ENCODE data around the gene MIEF2.
"Not testable (repeated sequence)": the region's sequence is repeated elsewhere in the genome, so short reads cannot be mapped to it uniquely, and the experiment has no call there.

The MIEF2 gene

GRCh38 chr17:18291718-18292540 lies 31.5 kb downstream of the MIEF2 start:
- Histone ChIP-seq H3K9ac (ENCODE audit: low read depth, low read length, poor library complexity, severe bottlenecking) (no peak overlapping the region), H3K9me2 (replicated peaks; ENCODE audit: low read depth, low read length) (no peaks in the 10 kb centered on the region), H3K4me3 (ENCODE audit: low read length, poor library complexity, severe bottlenecking) (no peak overlapping the region), H3K9me3 (ENCODE audit: insufficient read depth, low read depth, low read length) (no peaks in the 10 kb centered on the region), H3K4me2 (ENCODE audit: low read depth, low read length, poor library complexity, severe bottlenecking) (no peak overlapping the region), H4K20me1 (ENCODE audit: insufficient read depth, low read length, poor library complexity, severe bottlenecking) (no peaks in the 10 kb centered on the region), H3K27me3 (ENCODE audit: insufficient read depth, low read length, poor library complexity, severe bottlenecking) (no peaks in the 10 kb centered on the region), H3K4me1 (ENCODE audit: insufficient read depth, low read length, poor library complexity, severe bottlenecking) (no peaks in the 10 kb centered on the region), H3F3A (ENCODE audit: low read depth) (no peaks in the 10 kb centered on the region), H3K36me3 (ENCODE audit: insufficient read depth, low read length) (peaks cover 68% of the 10 kb centered on the region), H2AFZ (ENCODE audit: low read length) (no peak overlapping the region), H3K79me2 (ENCODE audit: insufficient read depth, low read length) (no peaks in the 10 kb centered on the region)
- TF ChIP-seq EZH2phosphoT487 (IDR thresholded peaks at IDR 0.05; ENCODE audit: borderline replicate concordance) (no peak), CTCF (conservative IDR thresholded peaks at IDR 0.05; ENCODE audit: low read length) (no peak)

DNA sequence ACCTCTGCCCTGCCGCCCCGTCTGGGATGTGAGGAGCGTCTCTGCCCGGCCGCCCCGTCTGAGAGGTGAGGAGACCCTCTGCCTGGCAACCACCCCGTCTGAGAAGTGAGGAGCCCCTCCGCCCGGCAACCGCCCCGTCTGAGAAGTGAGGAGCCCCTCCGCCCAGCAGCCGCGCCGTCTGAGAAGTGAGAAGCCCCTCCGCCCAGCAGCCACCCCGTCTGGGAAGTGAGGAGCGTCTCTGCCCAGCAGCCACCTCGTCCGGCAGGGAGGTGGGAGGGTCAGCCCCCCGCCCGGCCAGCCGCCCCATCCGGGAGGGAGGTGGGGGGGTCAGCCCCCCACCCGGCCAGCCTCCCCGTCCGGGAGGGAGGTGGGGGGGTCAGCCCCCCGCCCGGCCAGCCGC lies 37.6 kb downstream of the MIEF2 start:
- not testable (repeated sequence) for H3K27me3 ChIP-seq (ENCODE audit: insufficient read depth, low read length, poor library complexity, severe bottlenecking); H3K9me3 ChIP-seq (ENCODE audit: insufficient read depth, low read depth, low read length); H3K4me2 ChIP-seq (ENCODE audit: low read depth, low read length, poor library complexity, severe bottlenecking); H2AFZ ChIP-seq (ENCODE audit: low read length); H3K9ac ChIP-seq (ENCODE audit: low read depth, low read length, poor library complexity, severe bottlenecking); H4K20me1 ChIP-seq (ENCODE audit: insufficient read depth, low read length, poor library complexity, severe bottlenecking); H3K79me2 ChIP-seq (ENCODE audit: insufficient read depth, low read length); H3F3A ChIP-seq (ENCODE audit: low read depth); H3K9me2 ChIP-seq (replicated peaks; ENCODE audit: low read depth, low read length); H3K4me1 ChIP-seq (ENCODE audit: insufficient read depth, low read length, poor library complexity, severe bottlenecking); H3K4me3 ChIP-seq (ENCODE audit: low read length, poor library complexity, severe bottlenecking)
- H3K36me3 ChIP-seq (ENCODE audit: insufficient read depth, low read length): peaks cover 59% of the 10 kb centered on the region; the same call in 1 of the 2 replicates

DNA sequence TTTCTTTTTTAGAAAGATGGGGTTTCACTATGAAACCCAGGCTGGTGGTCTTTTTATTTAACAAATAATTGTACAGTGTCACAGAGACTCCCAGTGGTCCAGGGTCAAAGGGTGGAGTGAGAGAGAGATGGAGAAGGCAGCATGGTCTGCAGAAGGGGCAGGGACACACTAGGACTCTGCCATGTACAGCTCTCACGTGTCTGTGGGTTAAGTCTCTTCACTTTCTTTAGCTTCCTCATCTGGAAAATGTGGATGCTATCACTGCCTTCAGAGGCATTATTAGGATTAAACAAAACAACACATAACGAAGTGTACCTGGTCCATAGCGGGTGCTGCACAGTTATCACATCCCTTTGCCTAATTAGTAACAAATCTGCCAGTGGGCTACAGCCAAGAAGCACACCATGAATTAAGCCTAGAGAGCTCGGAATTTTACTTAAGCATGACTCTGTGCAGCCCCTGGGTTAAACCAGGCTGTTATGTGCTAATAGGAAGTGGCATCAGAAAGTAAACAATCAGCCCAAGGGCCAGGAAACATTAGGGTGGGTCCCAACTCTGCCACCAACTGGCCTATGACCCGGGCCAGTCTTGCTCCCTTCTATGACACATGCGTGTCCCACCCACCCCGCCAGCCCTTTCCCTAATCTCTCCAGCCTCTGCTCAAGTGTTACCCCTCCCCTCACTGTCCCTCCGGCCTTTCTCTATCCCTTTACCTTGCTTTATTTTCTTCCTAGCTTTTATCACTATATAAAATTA lies 40.4 kb downstream of the MIEF2 start:
- H2AFZ ChIP-seq (ENCODE audit: low read length): no peak overlapping the region
- no peaks in the 10 kb centered on the region for H3F3A ChIP-seq (ENCODE audit: low read depth)
- no peak overlapping the region for H3K4me2 ChIP-seq (ENCODE audit: low read depth, low read length, poor library complexity, severe bottlenecking)
- no peaks in the 10 kb centered on the region for H3K9me3 ChIP-seq (ENCODE audit: insufficient read depth, low read depth, low read length)
- H3K9ac ChIP-seq (ENCODE audit: low read depth, low read length, poor library complexity, severe bottlenecking): no peak overlapping the region
- peaks cover 62% of the 10 kb centered on the region; the same call in 1 of the 2 replicates for H3K36me3 ChIP-seq (ENCODE audit: insufficient read depth, low read length)
- H4K20me1 ChIP-seq (ENCODE audit: insufficient read depth, low read length, poor library complexity, severe bottlenecking): no peaks in the 10 kb centered on the region
- no peaks in the 10 kb centered on the region for H3K79me2 ChIP-seq (ENCODE audit: insufficient read depth, low read length)
- TF ChIP-seq CTCF (conservative IDR thresholded peaks at IDR 0.05; ENCODE audit: low read length): no peak
- no peak for TF ChIP-seq EZH2phosphoT487 (IDR thresholded peaks at IDR 0.05; ENCODE audit: borderline replicate concordance)
- no peak overlapping the region for H3K4me3 ChIP-seq (ENCODE audit: low read length, poor library complexity, severe bottlenecking)
- H3K4me1 ChIP-seq (ENCODE audit: insufficient read depth, low read length, poor library complexity, severe bottlenecking): no peaks in the 10 kb centered on the region
- no peaks in the 10 kb centered on the region for H3K27me3 ChIP-seq (ENCODE audit: insufficient read depth, low read length, poor library complexity, severe bottlenecking)
- H3K9me2 ChIP-seq (replicated peaks; ENCODE audit: low read depth, low read length): no peaks in the 10 kb centered on the region

DNA sequence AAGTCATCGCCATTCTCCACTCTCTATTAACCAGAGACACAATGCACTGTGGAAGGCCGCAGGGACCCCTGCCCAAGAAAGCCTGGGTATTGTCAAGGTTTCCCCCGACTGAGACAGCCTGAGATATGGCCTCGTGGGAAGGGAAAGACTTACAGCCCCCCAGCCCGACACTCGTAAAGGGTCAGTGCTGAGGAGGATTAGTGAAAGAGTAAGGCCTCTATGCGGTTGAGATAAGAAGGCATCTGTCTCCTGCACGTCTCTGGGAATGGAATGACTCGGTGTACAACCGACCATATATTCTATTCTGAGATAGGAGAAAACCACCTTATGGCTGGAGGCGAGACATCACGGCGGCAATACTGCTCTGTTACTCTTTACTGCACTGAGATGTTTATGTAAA lies 42.7 kb downstream of the MIEF2 start:
- H3K36me3 ChIP-seq (ENCODE audit: insufficient read depth, low read length): peaks cover 75% of the 10 kb centered on the region
- not testable (repeated sequence) for H3K4me1 ChIP-seq (ENCODE audit: insufficient read depth, low read length, poor library complexity, severe bottlenecking); H3K4me2 ChIP-seq (ENCODE audit: low read depth, low read length, poor library complexity, severe bottlenecking); H3K9ac ChIP-seq (ENCODE audit: low read depth, low read length, poor library complexity, severe bottlenecking); H4K20me1 ChIP-seq (ENCODE audit: insufficient read depth, low read length, poor library complexity, severe bottlenecking); H3K27me3 ChIP-seq (ENCODE audit: insufficient read depth, low read length, poor library complexity, severe bottlenecking); H3F3A ChIP-seq (ENCODE audit: low read depth); H3K9me2 ChIP-seq (replicated peaks; ENCODE audit: low read depth, low read length); H3K9me3 ChIP-seq (ENCODE audit: insufficient read depth, low read depth, low read length); H3K4me3 ChIP-seq (ENCODE audit: low read length, poor library complexity, severe bottlenecking); H2AFZ ChIP-seq (ENCODE audit: low read length); H3K79me2 ChIP-seq (ENCODE audit: insufficient read depth, low read length)

Measured in Loucy (cell line).